ENCODE measurements around the gene GSTM2.
A peak's percentile ranks its signal among the peaks of the same experiment; 100 is the strongest.

The GSTM2 gene

DNA sequence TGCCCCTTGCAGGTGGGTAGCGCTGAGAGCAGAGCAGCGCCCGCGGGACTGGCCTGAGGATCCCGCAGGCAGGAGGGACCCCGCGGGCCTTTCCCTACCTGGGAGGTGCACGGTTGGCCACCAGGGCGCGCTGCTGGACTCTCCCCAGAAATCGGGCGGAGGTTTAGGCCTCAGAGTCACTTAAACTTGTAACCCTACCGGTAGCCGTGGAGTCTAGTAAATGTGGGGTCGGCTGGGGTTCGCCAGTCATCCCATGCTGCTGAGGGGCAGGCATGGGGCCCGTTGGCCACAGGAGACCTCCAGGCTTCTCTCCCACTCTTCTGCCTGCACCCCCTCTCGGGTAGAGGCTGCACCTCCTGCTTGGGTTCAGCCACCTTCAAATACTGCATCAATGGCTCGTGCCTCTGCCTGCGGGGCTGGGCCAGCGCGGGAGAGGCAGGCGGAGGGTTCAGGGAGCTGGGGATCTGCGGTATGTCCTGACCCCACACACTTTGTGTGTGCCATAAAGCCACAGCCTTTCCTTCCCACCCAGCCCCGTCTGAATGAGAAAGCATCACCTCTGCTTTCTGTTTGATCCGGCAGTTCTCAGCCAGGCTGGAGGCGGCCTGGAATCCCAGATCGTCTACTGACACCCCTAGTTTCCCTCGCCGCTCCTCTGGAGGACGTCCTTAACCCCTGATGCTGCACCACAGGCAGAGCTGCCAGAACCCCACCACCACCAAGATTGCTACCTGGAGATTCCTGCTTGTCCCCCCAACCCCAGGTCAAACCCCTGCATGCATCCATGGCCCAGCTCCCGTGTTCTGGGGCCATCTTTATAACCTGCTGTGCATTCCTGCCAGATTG lies 24.2 kb upstream of the GSTM2 start:
- no peak overlapping the region for H3K4me3 ChIP-seq (ENCODE audit: low read length)
- TF ChIP-seq, protein P1, sequence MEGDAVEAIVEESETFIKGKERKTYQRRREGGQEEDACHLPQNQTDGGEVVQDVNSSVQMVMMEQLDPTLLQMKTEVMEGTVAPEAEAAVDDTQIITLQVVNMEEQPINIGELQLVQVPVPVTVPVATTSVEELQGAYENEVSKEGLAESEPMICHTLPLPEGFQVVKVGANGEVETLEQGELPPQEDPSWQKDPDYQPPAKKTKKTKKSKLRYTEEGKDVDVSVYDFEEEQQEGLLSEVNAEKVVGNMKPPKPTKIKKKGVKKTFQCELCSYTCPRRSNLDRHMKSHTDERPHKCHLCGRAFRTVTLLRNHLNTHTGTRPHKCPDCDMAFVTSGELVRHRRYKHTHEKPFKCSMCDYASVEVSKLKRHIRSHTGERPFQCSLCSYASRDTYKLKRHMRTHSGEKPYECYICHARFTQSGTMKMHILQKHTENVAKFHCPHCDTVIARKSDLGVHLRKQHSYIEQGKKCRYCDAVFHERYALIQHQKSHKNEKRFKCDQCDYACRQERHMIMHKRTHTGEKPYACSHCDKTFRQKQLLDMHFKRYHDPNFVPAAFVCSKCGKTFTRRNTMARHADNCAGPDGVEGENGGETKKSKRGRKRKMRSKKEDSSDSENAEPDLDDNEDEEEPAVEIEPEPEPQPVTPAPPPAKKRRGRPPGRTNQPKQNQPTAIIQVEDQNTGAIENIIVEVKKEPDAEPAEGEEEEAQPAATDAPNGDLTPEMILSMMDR (conservative IDR thresholded peaks at IDR 0.05; ENCODE audit: low read length) = peak; percentile 79
- DNase-seq (ENCODE audit: low read depth) = peak; percentile 56

DNA sequence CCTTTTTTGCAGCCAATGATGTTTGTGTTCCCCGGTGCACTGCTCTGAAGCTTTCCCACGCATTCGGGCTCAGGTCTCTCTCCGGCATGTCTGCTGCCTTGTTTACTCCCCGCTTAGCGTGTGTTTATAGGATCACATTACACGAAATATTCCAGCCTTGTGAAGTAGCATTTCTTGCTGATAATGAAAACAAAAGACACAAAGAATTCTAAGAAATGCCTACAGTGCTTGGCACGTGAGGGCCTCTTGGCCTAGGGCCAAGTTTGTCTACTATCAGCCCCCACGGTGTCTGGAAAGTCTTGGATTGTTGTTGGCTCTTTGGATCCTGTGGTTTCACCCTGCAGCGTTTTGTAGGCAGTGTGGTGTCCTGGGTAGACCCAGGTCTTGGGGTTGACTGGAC lies 23.2 kb upstream of the GSTM2 start:
- no peak for DNase-seq (ENCODE audit: low read depth)
- no peak overlapping the region for H3K4me3 ChIP-seq (ENCODE audit: low read length)
- TF ChIP-seq, protein P1 (conservative IDR thresholded peaks at IDR 0.05; ENCODE audit: low read length) = no peak

DNA sequence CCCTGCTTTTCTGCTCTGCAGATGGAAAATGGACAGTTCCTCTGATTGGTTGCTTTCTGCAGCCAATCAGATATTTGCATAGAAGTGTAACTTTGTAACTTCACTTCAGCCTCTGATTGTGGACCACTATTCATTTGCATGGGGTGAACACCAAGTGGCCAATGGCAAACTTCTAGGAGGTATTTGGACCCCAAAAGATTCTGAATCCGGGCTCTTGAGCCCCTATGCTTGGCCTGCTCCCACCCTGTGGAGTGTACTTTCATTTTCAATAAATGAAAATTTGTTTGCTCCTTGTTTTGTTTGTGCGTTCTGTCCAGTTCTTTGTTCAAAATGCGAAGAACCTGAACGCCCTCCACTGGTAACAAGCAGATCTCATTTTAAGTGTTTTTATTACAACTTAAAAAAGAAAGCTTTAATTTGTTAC lies 18.4 kb upstream of the GSTM2 start:
- TF ChIP-seq, protein P1 (conservative IDR thresholded peaks at IDR 0.05; ENCODE audit: low read length) = peak; percentile 67
- peak overlapping the region; percentile 51 for H3K4me3 ChIP-seq (ENCODE audit: low read length)
- DNase-seq (ENCODE audit: low read depth) = peak; percentile 75

DNA sequence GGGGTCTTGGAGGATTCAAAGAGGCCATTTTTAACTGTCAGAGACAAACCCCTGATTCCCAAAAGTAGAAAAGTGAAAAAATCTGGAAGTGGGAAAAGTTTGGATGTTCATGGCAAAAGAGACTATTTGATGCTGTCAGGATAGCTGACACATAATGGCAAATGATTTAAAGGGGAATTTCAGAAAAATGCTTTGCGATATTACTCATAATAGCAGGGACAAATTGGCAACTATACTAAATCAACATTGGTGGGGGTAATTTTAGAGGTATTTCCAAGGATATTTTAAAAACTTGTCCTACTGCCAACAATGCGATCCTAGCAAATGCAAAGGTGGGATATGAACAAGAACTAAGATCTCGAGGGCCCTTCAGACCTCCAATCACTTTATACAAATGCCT lies 17.2 kb upstream of the GSTM2 start:
- TF ChIP-seq, protein P1 (conservative IDR thresholded peaks at IDR 0.05; ENCODE audit: low read length) = no peak

DNA sequence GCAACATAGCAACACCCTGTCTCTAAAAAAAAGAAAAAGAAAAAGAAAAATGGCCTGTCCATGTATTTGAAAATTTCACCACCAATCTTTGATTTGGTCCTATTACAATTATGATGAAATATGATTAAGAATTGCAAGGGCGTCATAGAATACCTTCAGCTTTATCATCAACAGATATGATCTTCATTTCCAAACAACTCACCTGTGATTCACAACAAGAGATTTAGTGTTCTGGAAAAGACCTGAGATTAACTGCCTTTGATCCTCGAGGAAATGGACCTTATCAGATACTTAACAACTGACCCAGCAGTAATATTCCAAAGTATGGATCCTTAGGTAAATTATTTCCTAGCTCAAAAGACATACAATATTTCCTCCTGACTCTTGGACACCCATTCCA lies 15.5 kb upstream of the GSTM2 start:
- H3K4me3 ChIP-seq (ENCODE audit: low read length) = no peak overlapping the region
- TF ChIP-seq, protein P1 (conservative IDR thresholded peaks at IDR 0.05; ENCODE audit: low read length) = no peak
- no peak for DNase-seq (ENCODE audit: low read depth)

More for the DNA sequence above, 17.2 kb upstream of the GSTM2 start:
- no peak overlapping the region for H3K4me3 ChIP-seq (ENCODE audit: low read length)
- no peak for DNase-seq (ENCODE audit: low read depth)

DNA sequence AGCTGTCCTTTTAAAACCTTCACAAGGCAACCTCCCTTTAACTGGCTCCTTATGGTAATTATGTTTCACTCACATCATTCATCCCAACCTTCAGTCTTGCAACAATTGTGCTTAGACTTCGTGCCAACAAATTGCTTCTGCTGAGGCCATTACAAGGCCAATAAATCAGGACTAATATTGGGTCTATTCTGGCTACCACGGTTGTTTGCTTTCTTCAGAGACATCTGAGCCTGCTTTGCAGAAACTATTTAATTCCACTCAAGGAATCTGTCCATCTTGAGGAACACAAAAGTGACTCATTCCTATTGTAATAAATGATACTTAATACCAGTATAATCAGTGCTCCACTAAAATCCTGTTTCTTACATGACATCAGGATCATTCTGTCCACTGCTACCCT lies 14.6 kb upstream of the GSTM2 start:
- peak; percentile 17 for DNase-seq (ENCODE audit: low read depth)
- no peak overlapping the region for H3K4me3 ChIP-seq (ENCODE audit: low read length)
- TF ChIP-seq, protein P1 (conservative IDR thresholded peaks at IDR 0.05; ENCODE audit: low read length) = no peak

DNA sequence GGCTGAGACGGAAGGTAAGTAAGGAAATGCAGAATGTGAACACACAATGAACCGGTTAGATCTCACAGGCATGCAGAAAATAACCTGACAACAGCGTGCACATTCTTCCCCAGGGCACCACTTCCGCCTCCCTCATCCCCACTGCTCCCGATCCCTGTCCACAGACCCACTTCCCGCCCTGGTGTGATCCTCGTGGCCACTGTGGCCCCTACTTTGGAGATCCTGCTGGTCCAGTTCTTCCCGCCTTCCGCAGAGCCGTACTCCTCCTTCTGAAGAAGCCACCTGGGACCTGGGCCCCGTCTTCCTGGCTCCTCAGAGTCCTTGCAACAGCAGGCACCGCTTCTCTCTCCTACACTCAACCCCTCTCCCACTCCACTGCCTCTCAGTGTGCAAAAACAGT lies 13.3 kb upstream of the GSTM2 start:
- no peak overlapping the region for H3K4me3 ChIP-seq (ENCODE audit: low read length)
- TF ChIP-seq, protein P1 (conservative IDR thresholded peaks at IDR 0.05; ENCODE audit: low read length) = no peak
- DNase-seq (ENCODE audit: low read depth) = no peak

Data from AG10803 (cell line).